BLaER1 treated with 17β-estradiol and CSF1 and Interleukin-3, amounts not matched to agents 10 nM and 100 nM (cell line): ENCODE measurements around the gene SLC15A1.

ENCODE experiments used
- H3K27ac ChIP-seq, 11 experiments: shearing (Covaris generic); formaldehyde crosslinking; 2 replicates each; pipeline ENCODE4 v1.8.1; 2022
- H3K27me3 ChIP-seq, 11 experiments: shearing (Covaris generic); formaldehyde crosslinking; 2 replicates each; pipeline ENCODE4 v1.8.1; 2022
- H3K36me3 ChIP-seq, 11 experiments: shearing (Covaris generic); formaldehyde crosslinking; 2 replicates each; pipeline ENCODE4 v1.8.1; 2022
- H3K4me1 ChIP-seq, 10 experiments: shearing (Covaris generic); formaldehyde crosslinking; 2 replicates each; pipeline ENCODE4 v1.8.1; 2022
- H3K4me2 ChIP-seq, 11 experiments: shearing (Covaris generic); formaldehyde crosslinking; 2 replicates each; pipeline ENCODE4 v1.8.1; 2022
- H3K4me3 ChIP-seq, 10 experiments: shearing (Covaris generic); formaldehyde crosslinking; 2 replicates each; pipeline ENCODE4 v1.8.1; 2022
- H3K9ac ChIP-seq, 11 experiments: shearing (Covaris generic); formaldehyde crosslinking; 2 replicates each; pipeline ENCODE4 v1.8.1; 2022
- H3K9me3 ChIP-seq, 11 experiments: shearing (Covaris generic); formaldehyde crosslinking; replicated peaks in 1 of 11; 2 replicates each; pipeline ENCODE4 v1.8.1; 2022
- H4K20me1 ChIP-seq, 11 experiments: shearing (Covaris generic); formaldehyde crosslinking; 2 replicates each; pipeline ENCODE4 v1.8.1; 2022
- Cebpa-rat ChIP-seq, 11 experiments: shearing (Covaris generic); IDR thresholded peaks; 2 replicates each; pipeline ENCODE4 v1.8.1; 2022

The SLC15A1 gene

GRCh38 chr13:98668155-98668554, 84.3 kb downstream of the SLC15A1 start:
- Histone ChIP-seq H4K20me1 (no peaks in the 10 kb centered on the region), H3K4me2 (no peak overlapping the region), H3K9me3 (no peaks in the 10 kb centered on the region), H3K27ac (no peak overlapping the region), H3K4me3 (no peak overlapping the region), H3K4me1 (peaks cover 0 to 8% (median 0%) of the 10 kb centered on the region in 10 experiments; a peak in 6 of 20 replicates), H3K36me3 (no peaks in the 10 kb centered on the region), H3K27me3 (no peaks in the 10 kb centered on the region), H3K9ac (no peak overlapping the region)
- no peak for TF ChIP-seq Cebpa-rat (IDR thresholded peaks at IDR 0.05)

- Histone ChIP-seq H3K27ac (no peak overlapping the region), H3K4me3 (no peak overlapping the region), H3K9ac (no peak overlapping the region), H4K20me1 (no peaks in the 10 kb centered on the region; a peak in 1 of 22 replicates), H3K4me1 (no peaks in the 10 kb centered on the region), H3K4me2 (no peak overlapping the region), H3K9me3 (no peaks in the 10 kb centered on the region), H3K36me3 (no peaks in the 10 kb centered on the region), H3K27me3 (no peaks in the 10 kb centered on the region)
- TF ChIP-seq Cebpa-rat (IDR thresholded peaks at IDR 0.05) = no peak
These were observed 86.9 kb downstream of the SLC15A1 start for GRCh38 chr13:98665638-98665995.

- no peak overlapping the region for H3K27ac ChIP-seq
- no peak overlapping the region for H3K9ac ChIP-seq
- H3K4me3 ChIP-seq = no peak overlapping the region
- no peaks in the 10 kb centered on the region; a peak in 1 of 22 replicates for H4K20me1 ChIP-seq
- no peak for TF ChIP-seq Cebpa-rat (IDR thresholded peaks at IDR 0.05)
- no peaks in the 10 kb centered on the region for H3K9me3 ChIP-seq
- no peaks in the 10 kb centered on the region for H3K27me3 ChIP-seq
- no peak overlapping the region for H3K4me2 ChIP-seq
- H3K4me1 ChIP-seq = no peaks in the 10 kb centered on the region
- H3K36me3 ChIP-seq = no peaks in the 10 kb centered on the region
These were observed 87.4 kb downstream of the SLC15A1 start for GRCh38 chr13:98664924-98665637.

GRCh38 chr13:98664510-98664909, 88.0 kb downstream of the SLC15A1 start:
- Histone ChIP-seq H3K4me1 (no peaks in the 10 kb centered on the region), H3K9me3 (no peaks in the 10 kb centered on the region), H3K9ac (no peak overlapping the region), H3K4me2 (no peak overlapping the region), H3K27me3 (no peaks in the 10 kb centered on the region), H3K36me3 (no peaks in the 10 kb centered on the region), H4K20me1 (no peaks in the 10 kb centered on the region; a peak in 1 of 22 replicates), H3K27ac (no peak overlapping the region), H3K4me3 (no peak overlapping the region)
- TF ChIP-seq Cebpa-rat (IDR thresholded peaks at IDR 0.05) = no peak

- Histone ChIP-seq H3K27ac (no peak overlapping the region), H3K4me2 (no peak overlapping the region), H3K27me3 (no peaks in the 10 kb centered on the region), H3K4me3 (no peak overlapping the region), H3K9me3 (peaks cover 0 to 1% (median 0%) of the 10 kb centered on the region in 11 experiments; a peak in 2 of 22 replicates), H3K4me1 (no peaks in the 10 kb centered on the region), H3K9ac (no peak overlapping the region), H4K20me1 (no peaks in the 10 kb centered on the region; a peak in 1 of 22 replicates), H3K36me3 (no peaks in the 10 kb centered on the region)
- no peak for TF ChIP-seq Cebpa-rat (IDR thresholded peaks at IDR 0.05)
These were observed 88.4 kb downstream of the SLC15A1 start for GRCh38 chr13:98664047-98664446.

- Histone ChIP-seq H3K4me1 (no peaks in the 10 kb centered on the region), H3K27ac (no peak overlapping the region), H3K9ac (no peak overlapping the region), H4K20me1 (no peaks in the 10 kb centered on the region; a peak in 1 of 22 replicates), H3K27me3 (no peaks in the 10 kb centered on the region), H3K36me3 (no peaks in the 10 kb centered on the region), H3K4me3 (no peak overlapping the region), H3K9me3 (peaks cover 0 to 5% (median 0%) of the 10 kb centered on the region in 11 experiments; a peak in 3 of 22 replicates), H3K4me2 (no peak overlapping the region)
- TF ChIP-seq Cebpa-rat (IDR thresholded peaks at IDR 0.05) = no peak
These were observed 94.3 kb downstream of the SLC15A1 start for GRCh38 chr13:98658131-98658530.

- H3K27ac ChIP-seq = no peak overlapping the region
- no peak overlapping the region for H3K4me2 ChIP-seq
- TF ChIP-seq Cebpa-rat (IDR thresholded peaks at IDR 0.05) = no peak
- H3K9ac ChIP-seq = no peak overlapping the region
- peaks cover 0 to 5% (median 0%) of the 10 kb centered on the region in 11 experiments; a peak in 3 of 22 replicates for H3K9me3 ChIP-seq
- H3K4me1 ChIP-seq = no peaks in the 10 kb centered on the region
- no peak overlapping the region for H3K4me3 ChIP-seq
- no peaks in the 10 kb centered on the region for H3K27me3 ChIP-seq
- no peaks in the 10 kb centered on the region; a peak in 1 of 22 replicates for H4K20me1 ChIP-seq
- H3K36me3 ChIP-seq = no peaks in the 10 kb centered on the region
These were observed 94.9 kb downstream of the SLC15A1 start for GRCh38 chr13:98657506-98658085.

GRCh38 chr13:98656223-98656622, 96.2 kb downstream of the SLC15A1 start:
- TF ChIP-seq Cebpa-rat (IDR thresholded peaks at IDR 0.05) = no peak
- no peaks in the 10 kb centered on the region; a peak in 1 of 22 replicates for H4K20me1 ChIP-seq
- H3K4me1 ChIP-seq = peaks cover 0 to 3% (median 0%) of the 10 kb centered on the region in 10 experiments; a peak in 7 of 20 replicates
- no peaks in the 10 kb centered on the region for H3K36me3 ChIP-seq
- no peak overlapping the region for H3K27ac ChIP-seq
- H3K4me3 ChIP-seq = no peak overlapping the region
- H3K4me2 ChIP-seq = no peak overlapping the region
- H3K27me3 ChIP-seq = no peaks in the 10 kb centered on the region
- no peak overlapping the region for H3K9ac ChIP-seq
- H3K9me3 ChIP-seq = peaks cover 0 to 5% (median 0%) of the 10 kb centered on the region in 11 experiments; a peak in 3 of 22 replicates

- peaks cover 0 to 17% (median 6%) of the 10 kb centered on the region in 10 experiments; a peak in 10 of 20 replicates for H3K4me1 ChIP-seq
- no peak overlapping the region for H3K27ac ChIP-seq
- no peak for TF ChIP-seq Cebpa-rat (IDR thresholded peaks at IDR 0.05)
- no peaks in the 10 kb centered on the region for H3K36me3 ChIP-seq
- no peak overlapping the region for H3K9ac ChIP-seq
- no peaks in the 10 kb centered on the region; a peak in 1 of 22 replicates for H4K20me1 ChIP-seq
- peak overlapping the region in 1 of 11 experiments; percentile 24; a peak in 2 of 22 replicates for H3K4me2 ChIP-seq
- H3K4me3 ChIP-seq = no peak overlapping the region
- H3K27me3 ChIP-seq = no peaks in the 10 kb centered on the region
- H3K9me3 ChIP-seq = no peaks in the 10 kb centered on the region
These were observed 98.9 kb downstream of the SLC15A1 start for GRCh38 chr13:98653463-98653985.
